B cell (primary cell): ENCODE data around the gene CRABP1. TPM values are rescaled to one million over a fixed set of nuclear protein-coding genes. Genes with fewer than 3 reads are reported as not detected.

ENCODE experiments used
- ATAC-seq: fragments of 200-7000 bp; cut with Tn5 transposase; one replicate; pipeline ENCODE4 v1.10.0; 2021; ENCODE audit warnings: low read depth, mild to moderate bottlenecking, moderate number of reproducible peaks, moderate library complexity
- CTCF ChIA-PET: fragments of 350-600 bp; sonication (Branson Sonifier 250); formaldehyde crosslinking; loops from one replicate; lab custom pipeline; 2021; ENCODE audit warnings: antibody characterized with exemption, inconsistent platforms; lab: Charles Lee
- POLR2A ChIA-PET: fragments of 350-600 bp; sonication (Branson Sonifier 250); formaldehyde crosslinking; loops from one replicate; lab custom pipeline; 2021; ENCODE audit warnings: antibody characterized with exemption; lab: Charles Lee
- DNase-seq: peaks from one replicate; pipeline ENCODE4 v3.0.0; 2013
- H2AFZ ChIP-seq: 2 replicates; pipeline ENCODE4 v1.6.1; 2012; ENCODE audit warnings: mild to moderate bottlenecking, low read depth, low read length; ENCODE audit not compliant: insufficient read depth, poor library complexity, severe bottlenecking
- H3K27ac ChIP-seq, 2 donors: 1 replicate in 1 of 2; 2 replicates in 1 of 2; pipeline ENCODE4 v1.5.1; 2012 to 2013; ENCODE audit warnings: low read length in 2 of 2, mild to moderate bottlenecking in 2 of 2, moderate library complexity in 1 of 2
- H3K27me3 ChIP-seq, 4 experiments: fragments of 200-600 bp in 1 of 4; sonication (generic) in 1 of 4; replicated peaks in 1 of 4; 1 replicate in 2 of 4; 2 replicates in 2 of 4; pipeline versions ENCODE4 v1.6.1 to v1.7.0; 2013 to 2016; ENCODE audit warnings: low read length in 3 of 4, mild to moderate bottlenecking in 2 of 4, mixed read lengths in 1 of 4, moderate library complexity in 1 of 4; ENCODE audit not compliant: insufficient read depth in 4 of 4, control insufficient read depth in 3 of 4; ENCODE audit errors: control extremely low read depth in 1 of 4
- H3K36me3 ChIP-seq, 2 experiments: replicated peaks in 1 of 2; 1 replicate in 1 of 2; 2 replicates in 1 of 2; pipeline versions ENCODE4 v1.6.1 to v1.7.1; 2013; ENCODE audit warnings: low read length in 1 of 2; ENCODE audit not compliant: insufficient read depth in 2 of 2, control insufficient read depth in 1 of 2; ENCODE audit errors: control extremely low read depth in 1 of 2, extremely low read depth in 1 of 2
- H3K4me1 ChIP-seq, 2 donors: fragments of 200-600 bp in 1 of 2; sonication (generic) in 1 of 2; 1 replicate in 1 of 2; 2 replicates in 1 of 2; pipeline versions ENCODE4 v1.5.1 to v1.6.1; 2013 to 2017; ENCODE audit warnings: low read length in 2 of 2; ENCODE audit not compliant: control insufficient read depth in 2 of 2, insufficient read depth in 2 of 2
- H3K4me2 ChIP-seq: replicated peaks from 2 replicates; pipeline ENCODE3; 2012; ENCODE audit warnings: mild to moderate bottlenecking, low read depth, low read length; ENCODE audit not compliant: poor library complexity, severe bottlenecking
- H3K4me3 ChIP-seq, 5 experiments: fragments of 200-600 bp in 1 of 5; sonication (generic) in 1 of 5; 1 replicate in 3 of 5; 2 replicates in 2 of 5; pipeline versions ENCODE4 v1.5.1 to v1.7.0; 2011 to 2016; ENCODE audit warnings: low read length in 4 of 5, mild to moderate bottlenecking in 4 of 5, low read depth in 2 of 5, control low read depth in 1 of 5, moderate library complexity in 1 of 5; ENCODE audit not compliant: insufficient read depth in 1 of 5; ENCODE audit errors: control extremely low read depth in 1 of 5, extremely low read depth in 1 of 5
- H3K79me2 ChIP-seq: fragments of 200-600 bp; sonication (generic); one replicate; pipeline ENCODE4 v1.6.0; 2016; ENCODE audit warnings: low read length; ENCODE audit not compliant: control insufficient read depth, insufficient read depth
- H3K9ac ChIP-seq: fragments of 200-600 bp; sonication (generic); 2 replicates; pipeline ENCODE4 v1.6.1; 2017; ENCODE audit warnings: mild to moderate bottlenecking, low read length, moderate library complexity
- H3K9me3 ChIP-seq, 3 donors: one replicate each; pipeline versions ENCODE4 v1.6.1 to v1.7.1; 2013; ENCODE audit warnings: low read length in 2 of 3; ENCODE audit not compliant: control insufficient read depth in 2 of 3, insufficient read depth in 1 of 3; ENCODE audit errors: control extremely low read depth in 1 of 3
- H4K20me1 ChIP-seq: 2 replicates; pipeline ENCODE4 v1.6.0; 2012; ENCODE audit warnings: mild to moderate bottlenecking, low read length; ENCODE audit not compliant: insufficient read depth, control insufficient read depth, poor library complexity, severe bottlenecking
- H3K27ac Mint-ChIP-seq: one replicate; pipeline ENCODE4 v1.8.0; 2021; ENCODE audit warnings: mixed read lengths
- H3K27me3 Mint-ChIP-seq: one replicate; pipeline ENCODE4 v1.8.0; 2021; ENCODE audit warnings: mixed read lengths
- H3K4me1 Mint-ChIP-seq: one replicate; pipeline ENCODE4 v1.8.0; 2021; ENCODE audit warnings: mixed read lengths
- H3K4me3 Mint-ChIP-seq: one replicate; pipeline ENCODE4 v1.8.0; 2021; ENCODE audit warnings: mixed read lengths
- H3K9me3 Mint-ChIP-seq: one replicate; pipeline ENCODE4 v1.8.0; 2022; ENCODE audit warnings: mixed read lengths; ENCODE audit not compliant: insufficient read depth
- CTCF ChIP-seq: fragments of 200-600 bp; IDR thresholded peaks from one replicate; pipeline ENCODE4 v1.8.0; 2022; ENCODE audit warnings: antibody characterized with exemption, mild to moderate bottlenecking
- EZH2 ChIP-seq: IDR thresholded peaks from 2 replicates; pipeline ENCODE4 v1.6.1; 2012; ENCODE audit warnings: borderline replicate concordance, low read depth, mild to moderate bottlenecking, moderate library complexity, low read length; ENCODE audit not compliant: insufficient read depth, poor library complexity, severe bottlenecking
- WGBS: methylation state at CpG from one replicate; pipeline ENCODE4 v1.1.5; 2013; ENCODE audit warnings: missing lambda C conversion rate; ENCODE audit not compliant: insufficient coverage; 5-methylcytosine and 5-hydroxymethylcytosine counted together
- intact Hi-C: fragments of 100-400 bp; cut with micrococcal nuclease; formaldehyde crosslinking; loops from one replicate; pipeline ENCODE4 v1.10.0; 2022
- polyA plus RNA-seq: library from polyadenylated mRNA; depleted of rRNA; stranded (reverse); fragments of >200 nt; gene quantifications from 2 replicates; pipeline ENCODE4 v1.2.3, GENCODE V29; 2012
- total RNA-seq, 2 donors: library from RNA; stranded (reverse); fragments of 120-200 nt in 1 of 2; gene quantifications; 1 replicate in 1 of 2; 2 replicates in 1 of 2; pipeline versions ENCODE4 v1.2.3 to v1.2.4, GENCODE V29; 2013 to 2022

The CRABP1 gene
- total and polyA plus RNA-seq, 2 donors (not counting 1 experiment from before 2014, with no cell fraction given) = not detected

GRCh38 chr15:78347586-78348543, 7.7 kb downstream of the CRABP1 start:
- peaks cover 0 to 3% (median 0%) of the 10 kb centered on the region in 4 experiments for H3K27me3 ChIP-seq
- no peaks in the 10 kb centered on the region for H3K79me2 ChIP-seq
- intact Hi-C loops = no loop called here
- TF ChIP-seq CTCF = no peak
- no peak for TF ChIP-seq EZH2
- H3K4me1 ChIP-seq = no peaks in the 10 kb centered on the region
- no peak overlapping the region for H3K4me2 ChIP-seq
- no peaks in the 10 kb centered on the region for H3K9me3 ChIP-seq
- H3K27ac ChIP-seq = no peak overlapping the region
- H2AFZ ChIP-seq = no peak overlapping the region
- CTCF ChIA-PET = no interaction called here
- 91% methylated on average over 11 of the region's 17 CpGs for WGBS
- H3K4me3 Mint-ChIP-seq = no peak overlapping the region
- H3K27ac Mint-ChIP-seq = no peak overlapping the region
- peaks cover 27% of the 10 kb centered on the region for H3K27me3 Mint-ChIP-seq
- H3K36me3 ChIP-seq = no peaks in the 10 kb centered on the region
- no peak overlapping the region for H3K4me3 ChIP-seq
- H3K4me1 Mint-ChIP-seq = no peaks in the 10 kb centered on the region
- no peaks in the 10 kb centered on the region for H3K9me3 Mint-ChIP-seq
- POLR2A ChIA-PET = no interaction called here
- no peak for DNase-seq
- no peak overlapping the region for H3K9ac ChIP-seq
- H4K20me1 ChIP-seq = no peaks in the 10 kb centered on the region
- no peak for ATAC-seq

GRCh38 chr15:78350058-78350457, 9.9 kb downstream of the CRABP1 start:
- WGBS = 39% methylated on average over 2 of the region's 4 CpGs
- H3K79me2 ChIP-seq = no peaks in the 10 kb centered on the region
- Mint-ChIP-seq H3K9me3 (no peaks in the 10 kb centered on the region), H3K27ac (no peak overlapping the region), H3K4me1 (no peaks in the 10 kb centered on the region), H3K27me3 (peaks cover 18% of the 10 kb centered on the region), H3K4me3 (no peak overlapping the region)
- DNase-seq = no peak
- H3K4me1 ChIP-seq = no peaks in the 10 kb centered on the region
- no peaks in the 10 kb centered on the region for H3K9me3 ChIP-seq
- no peak for ATAC-seq
- intact Hi-C loops = no loop called here
- H3K36me3 ChIP-seq = no peaks in the 10 kb centered on the region
- ChIA-PET CTCF (no interaction called here), POLR2A (no interaction called here)
- no peak overlapping the region for H2AFZ ChIP-seq
- no peaks in the 10 kb centered on the region for H4K20me1 ChIP-seq
- no peak overlapping the region for H3K27ac ChIP-seq
- no peak overlapping the region for H3K4me2 ChIP-seq
- H3K4me3 ChIP-seq = no peak overlapping the region
- no peak for TF ChIP-seq CTCF
- no peak for TF ChIP-seq EZH2
- no peaks in the 10 kb centered on the region for H3K27me3 ChIP-seq
- no peak overlapping the region for H3K9ac ChIP-seq
